Uterus (tissue), 4 donors: ENCODE data around the gene LRRC7. TPM values are rescaled to one million over a fixed set of nuclear protein-coding genes. Genes with fewer than 3 reads are reported as not detected.

Experiments used
- DNase-seq, 2 donors: peaks; one replicate each; pipeline ENCODE4 v3.0.0-alpha.2; 2019 to 2020
- H3K27ac ChIP-seq, 2 donors: fragments of 200-600 bp; sonication (generic); 1 replicate in 1 of 2; 2 replicates in 1 of 2; pipeline ENCODE4 v1.5.1; 2016 to 2018
- H3K27me3 ChIP-seq, 2 donors: fragments of 200-600 bp; sonication (generic); one replicate each; pipeline ENCODE4 v1.5.1; 2018 to 2019; ENCODE audit warnings: control low read depth in 1 of 2
- H3K36me3 ChIP-seq, 2 donors: fragments of 200-600 bp; sonication (generic); one replicate each; pipeline ENCODE4 v1.5.1; 2019; ENCODE audit warnings: control low read depth in 1 of 2
- H3K4me1 ChIP-seq, 2 donors: fragments of 200-600 bp; sonication (generic); one replicate each; pipeline ENCODE4 v1.5.1; 2018 to 2019; ENCODE audit warnings: control low read depth in 1 of 2
- H3K4me3 ChIP-seq, 2 donors: fragments of 200-600 bp; sonication (generic); 1 replicate in 1 of 2; 2 replicates in 1 of 2; pipeline ENCODE4 v1.5.1; 2018 to 2019; ENCODE audit warnings: mild to moderate bottlenecking in 1 of 2
- H3K9me3 ChIP-seq, 2 donors: fragments of 200-600 bp; sonication (generic); one replicate each; pipeline ENCODE4 v1.5.1; 2019; ENCODE audit warnings: control low read depth in 1 of 2
- CTCF ChIP-seq, 4 experiments: fragments of 200-600 bp in 2 of 4; fragments of 450-650 bp in 2 of 4; sonication (generic) in 2 of 4; IDR thresholded peaks; one replicate each; pipeline ENCODE4 v1.5.1; 2016 to 2019; ENCODE audit warnings: antibody characterized with exemption in 4 of 4, mild to moderate bottlenecking in 2 of 4, moderate library complexity in 1 of 4
- POLR2A ChIP-seq, 2 donors: fragments of 450-650 bp; IDR thresholded peaks; one replicate each; pipeline ENCODE4 v1.6.1; 2016; ENCODE audit warnings: antibody characterized with exemption in 2 of 2, mild to moderate bottlenecking in 1 of 2, moderate library complexity in 1 of 2
- intact Hi-C: fragments of 100-400 bp; cut with DNase I; formaldehyde crosslinking; loops from one replicate; pipeline ENCODE4 v1.15.1; 2023; ENCODE audit warnings: low total_unique reads
- total RNA-seq, 4 donors: library from RNA; depleted of rRNA in 3 of 4; stranded (reverse); fragments of >200 nt in 3 of 4; gene quantifications; one replicate each; pipeline versions ENCODE4 v1.1.0 to v1.2.4, GENCODE V29; 2014 to 2023
- donor health status: DM: yes; HTN: yes; CAD: no.

The LRRC7 gene
- total RNA-seq, 4 donors from 2014 or later = 1.5 to 12.0 TPM; not detected in 2

- TF ChIP-seq CTCF (IDR thresholded peaks at IDR 0.05) (no peak), POLR2A (IDR thresholded peaks at IDR 0.05) (no peak)
- Histone ChIP-seq H3K4me3 (no peak overlapping the region), H3K9me3 (no peaks in the 10 kb centered on the region), H3K4me1 (no peaks in the 10 kb centered on the region), H3K36me3 (no peaks in the 10 kb centered on the region), H3K27me3 (no peaks in the 10 kb centered on the region), H3K27ac (no peak overlapping the region)
- intact Hi-C loops = no loop called here
- DNase-seq = no peak
These were observed 198.9 kb downstream of the LRRC7 start for GRCh38 chr1:69766431-69767180.

- no peak overlapping the region for H3K27ac ChIP-seq
- H3K36me3 ChIP-seq = no peaks in the 10 kb centered on the region
- H3K9me3 ChIP-seq = no peaks in the 10 kb centered on the region
- no peak for DNase-seq
- H3K4me3 ChIP-seq = no peak overlapping the region
- intact Hi-C loops = no loop called here
- no peak for TF ChIP-seq CTCF (IDR thresholded peaks at IDR 0.05)
- TF ChIP-seq POLR2A (IDR thresholded peaks at IDR 0.05) = no peak
- H3K4me1 ChIP-seq = no peaks in the 10 kb centered on the region
- H3K27me3 ChIP-seq = no peaks in the 10 kb centered on the region
These were observed 208.8 kb downstream of the LRRC7 start for GRCh38 chr1:69776555-69776954.

GRCh38 chr1:69777423-69777822 lies 209.7 kb downstream of the LRRC7 start:
- H3K4me3 ChIP-seq = no peak overlapping the region
- H3K27ac ChIP-seq = no peak overlapping the region
- no peaks in the 10 kb centered on the region for H3K27me3 ChIP-seq
- TF ChIP-seq CTCF (IDR thresholded peaks at IDR 0.05) (no peak), POLR2A (IDR thresholded peaks at IDR 0.05) (no peak)
- no peaks in the 10 kb centered on the region for H3K36me3 ChIP-seq
- DNase-seq = no peak
- no peaks in the 10 kb centered on the region for H3K4me1 ChIP-seq
- H3K9me3 ChIP-seq = no peaks in the 10 kb centered on the region
- intact Hi-C loops = no loop called here

- Histone ChIP-seq H3K9me3 (no peaks in the 10 kb centered on the region), H3K4me3 (no peak overlapping the region), H3K27me3 (no peaks in the 10 kb centered on the region), H3K4me1 (no peaks in the 10 kb centered on the region), H3K27ac (no peak overlapping the region), H3K36me3 (no peaks in the 10 kb centered on the region)
- no peak for DNase-seq
- intact Hi-C loops = no loop called here
- TF ChIP-seq CTCF (IDR thresholded peaks at IDR 0.05) (no peak), POLR2A (IDR thresholded peaks at IDR 0.05) (no peak)
These were observed 210.2 kb downstream of the LRRC7 start for GRCh38 chr1:69777971-69778370.

GRCh38 chr1:69787151-69787550 lies 219.4 kb downstream of the LRRC7 start:
- TF ChIP-seq POLR2A (IDR thresholded peaks at IDR 0.05) = no peak
- no peak for TF ChIP-seq CTCF (IDR thresholded peaks at IDR 0.05)
- no peaks in the 10 kb centered on the region for H3K27me3 ChIP-seq
- H3K9me3 ChIP-seq = peaks cover 0 to 3% of the 10 kb centered on the region in 2 donors
- H3K27ac ChIP-seq = no peak overlapping the region
- DNase-seq = no peak
- intact Hi-C loops = no loop called here
- no peaks in the 10 kb centered on the region for H3K4me1 ChIP-seq
- H3K36me3 ChIP-seq = no peaks in the 10 kb centered on the region
- H3K4me3 ChIP-seq = no peak overlapping the region
